ENCODE results near the gene RNASE11.
"Not testable (repeated sequence)": the region's sequence is repeated elsewhere in the genome, so short reads cannot be mapped to it uniquely, and the experiment has no call there.

The RNASE11 gene

GRCh38 chr14:20587489-20588154 lies at the start of gene RNASE11:
RNASE11 (minus strand) TSS chr14:20588001.
- DNase-seq (ENCODE audit: low read depth) = no peak

DNA sequence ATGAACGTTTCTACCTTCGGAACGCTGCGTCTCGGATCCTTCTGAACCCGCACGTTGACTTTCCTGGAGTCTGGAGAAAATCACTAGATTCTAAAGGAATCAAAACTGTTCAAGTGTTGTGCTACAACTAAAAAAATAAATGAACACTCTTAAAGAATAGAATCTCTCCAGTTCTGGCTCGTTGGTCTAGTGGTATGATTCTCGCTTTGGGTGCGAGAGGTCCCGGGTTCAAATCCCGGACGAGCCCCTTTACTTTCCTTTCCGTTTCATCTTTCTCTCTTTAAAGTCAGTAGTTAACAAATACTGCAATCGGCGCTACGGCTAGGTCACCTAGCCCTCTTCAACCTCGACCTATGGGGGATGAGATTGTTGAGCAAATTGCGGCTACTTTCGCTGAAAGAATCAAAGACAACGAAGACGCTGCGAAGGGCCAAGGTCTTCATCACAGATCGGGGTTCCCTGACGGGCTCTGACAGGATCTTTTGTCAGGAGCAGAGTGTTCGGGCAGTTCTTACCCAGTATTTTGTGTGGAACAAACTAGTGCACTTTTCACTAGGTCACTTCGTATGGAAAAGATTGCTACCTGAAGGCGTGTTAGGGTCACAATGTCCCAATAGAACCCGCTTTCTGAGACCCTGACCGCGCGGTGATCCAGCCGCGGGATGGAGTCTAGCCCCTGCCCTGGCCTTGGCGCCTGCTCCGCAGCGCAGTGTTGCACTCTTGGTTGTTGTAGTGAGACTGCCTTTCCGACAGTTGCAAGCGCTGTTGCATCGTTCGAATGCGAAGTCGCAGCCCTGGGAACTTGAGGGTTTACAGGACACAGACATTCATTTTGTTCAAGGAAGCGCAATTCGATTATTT lies 45.3 kb upstream of the RNASE11 start:
- peak; percentile 79 for DNase-seq (ENCODE audit: low read depth)

DNA sequence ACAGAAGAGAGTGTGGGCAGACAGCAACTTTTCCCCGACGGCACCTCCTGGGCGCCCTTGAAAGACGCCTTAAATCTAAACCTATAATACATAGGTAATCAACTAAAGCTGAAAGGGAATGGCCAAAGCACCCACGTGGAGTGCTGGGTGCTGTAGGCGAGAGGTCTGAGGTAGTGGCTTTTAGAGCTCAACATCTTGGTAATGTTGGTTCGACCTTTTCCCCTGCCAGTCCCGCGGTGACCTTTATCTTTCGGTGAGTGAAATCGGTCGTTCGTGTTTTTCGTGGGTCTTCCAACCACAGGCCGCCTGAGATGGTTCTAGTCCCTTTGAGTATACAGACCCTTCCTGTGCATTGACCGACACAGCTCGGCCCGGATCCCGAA lies 44.6 kb upstream of the RNASE11 start:
- no peak for DNase-seq (ENCODE audit: low read depth)

GRCh38 chr14:20631880-20632389 lies 44.1 kb upstream of the RNASE11 start:
- peak; percentile 69 for DNase-seq (ENCODE audit: low read depth)

DNA sequence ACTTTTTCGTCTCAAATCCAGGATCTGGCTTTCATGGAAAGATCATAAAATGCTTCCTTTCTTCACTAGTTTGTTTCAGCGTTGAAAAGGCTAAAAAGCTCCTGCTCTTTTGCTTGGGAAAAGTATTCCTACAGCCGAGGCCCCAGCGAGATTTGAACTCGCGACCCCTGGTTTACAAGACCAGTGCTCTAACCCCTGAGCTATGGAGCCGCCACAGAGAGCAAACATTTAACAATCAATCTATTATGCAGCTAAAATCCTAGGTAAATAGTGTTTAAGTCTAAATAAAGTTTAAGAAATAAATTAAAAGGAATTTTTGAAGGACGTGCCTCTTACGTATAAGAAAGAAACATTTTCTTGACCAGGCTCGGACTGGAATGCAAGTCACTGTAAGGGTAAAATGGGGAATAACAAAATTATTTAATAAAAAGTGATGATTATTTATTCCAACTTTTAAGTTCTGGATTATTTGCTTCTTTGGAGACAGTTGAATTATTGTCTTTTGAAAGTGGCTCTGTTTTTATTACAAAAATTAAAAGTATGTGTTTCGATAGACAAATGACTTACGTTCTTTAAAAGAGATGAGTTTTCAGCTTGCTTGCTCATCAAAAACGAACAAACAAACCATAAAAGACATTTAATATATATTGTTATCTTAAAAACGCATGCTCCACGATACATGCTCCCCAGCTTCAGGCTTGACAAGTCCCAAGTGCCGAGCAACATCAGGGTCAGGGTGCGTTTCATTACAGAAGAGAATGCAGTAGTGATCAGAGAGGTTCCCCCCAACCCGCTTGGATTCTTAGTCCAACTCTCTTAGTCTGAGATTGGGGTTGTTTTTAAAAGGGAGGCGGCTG lies 43.5 kb upstream of the RNASE11 start:
- peak; percentile 60 for DNase-seq (ENCODE audit: low read depth)

- peak; percentile 18 for DNase-seq (ENCODE audit: low read depth)
These were observed 42.7 kb upstream of the RNASE11 start for GRCh38 chr14:20630340-20631022.

DNA sequence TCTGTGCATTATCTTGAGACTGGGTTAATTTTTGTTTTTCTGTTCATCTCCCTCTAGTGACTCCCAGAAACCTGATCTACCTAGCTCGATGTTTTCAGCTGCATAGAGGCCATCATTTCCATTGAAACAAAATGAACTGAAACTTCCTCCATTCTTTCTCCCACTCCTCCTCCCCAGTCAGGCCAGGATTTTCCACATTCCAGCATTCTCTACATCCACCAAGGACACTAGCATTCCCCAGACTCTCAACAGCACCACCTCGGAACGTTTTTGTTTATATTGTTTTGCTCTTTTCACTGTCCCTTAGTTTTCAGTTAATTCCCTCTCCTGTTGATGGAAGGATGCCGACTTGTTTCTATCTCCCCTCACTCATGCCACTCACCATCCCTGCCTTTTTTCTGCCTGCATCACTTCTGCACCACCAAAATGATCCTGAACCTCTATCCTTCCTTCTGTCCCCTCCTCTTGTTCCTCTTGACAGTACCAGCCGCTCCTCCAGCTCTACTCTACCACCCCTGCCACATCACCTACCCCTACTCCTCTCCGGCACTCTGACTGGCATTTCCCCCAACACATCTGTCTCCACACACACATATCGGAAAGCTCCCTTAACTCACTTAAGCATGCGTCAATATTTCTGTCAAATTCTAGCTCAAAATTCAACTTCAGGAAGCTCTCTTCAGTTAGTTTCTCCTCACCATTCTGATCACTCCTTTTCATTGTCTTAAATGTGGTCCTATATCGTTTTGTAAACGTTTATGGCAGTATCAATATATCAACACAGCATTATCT lies 40.5 kb upstream of the RNASE11 start:
- DNase-seq (ENCODE audit: low read depth) = no peak

GRCh38 chr14:20627346-20628027 lies 39.7 kb upstream of the RNASE11 start:
- no peak for DNase-seq (ENCODE audit: low read depth)

DNA sequence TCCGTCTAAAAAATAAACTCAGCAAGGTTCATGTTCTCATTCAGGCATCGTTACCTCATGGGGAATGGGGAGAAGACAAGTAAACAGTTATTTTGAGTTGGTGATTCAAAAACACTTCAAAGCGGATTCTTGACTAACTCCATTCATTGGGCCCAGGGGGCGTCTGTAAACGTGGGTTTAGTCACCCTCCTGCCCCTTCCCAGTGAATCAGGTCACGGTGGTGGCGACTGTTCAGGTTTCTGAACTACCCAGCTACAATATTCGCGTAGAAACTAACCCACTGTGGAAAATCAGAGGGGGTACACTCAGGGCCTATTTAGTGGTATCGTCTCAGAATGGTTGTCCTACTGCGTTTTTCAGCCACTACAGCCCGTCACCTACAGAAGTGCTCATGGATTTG lies 38.5 kb upstream of the RNASE11 start:
- no peak for DNase-seq (ENCODE audit: low read depth)

GRCh38 chr14:20624495-20625070 lies 36.8 kb upstream of the RNASE11 start:
- DNase-seq (ENCODE audit: low read depth) = peak; percentile 52

- DNase-seq (ENCODE audit: low read depth) = no peak
These were observed 36.0 kb upstream of the RNASE11 start for GRCh38 chr14:20623798-20624197.

GRCh38 chr14:20622816-20623291 lies 35.1 kb upstream of the RNASE11 start:
- no peak for DNase-seq (ENCODE audit: low read depth)

DNA sequence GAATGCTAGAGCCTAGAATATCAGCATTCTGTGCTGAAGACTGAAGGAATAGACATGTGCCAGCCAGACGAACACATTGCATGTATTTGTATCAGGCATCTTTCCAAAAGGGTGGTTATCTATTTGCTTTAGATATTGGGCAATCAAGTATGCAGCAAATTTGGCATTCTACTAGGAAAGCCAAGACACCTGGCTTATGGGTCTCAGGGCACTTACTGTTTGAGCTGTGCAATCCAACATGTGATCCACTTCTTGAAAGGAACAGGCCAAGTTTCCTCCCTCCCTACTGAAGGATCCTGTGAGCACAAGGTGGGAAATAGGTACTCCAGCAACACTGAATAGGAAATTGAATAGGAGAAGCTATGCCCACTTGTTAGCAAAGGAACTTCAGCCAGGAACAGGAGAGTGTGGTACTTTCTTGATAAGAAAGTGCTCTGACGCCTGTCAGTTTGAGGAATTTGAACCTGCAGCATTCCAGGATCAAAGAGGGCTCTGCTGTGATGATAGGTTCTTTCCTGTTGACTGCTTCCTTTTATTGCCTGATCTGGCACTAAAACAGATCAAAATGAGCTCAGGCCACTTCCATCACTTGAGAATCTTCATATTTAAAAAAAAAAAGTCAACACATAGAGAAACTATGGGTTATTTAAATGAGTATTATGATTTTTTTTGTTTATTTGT lies 33.1 kb upstream of the RNASE11 start:
- DNase-seq (ENCODE audit: low read depth) = no peak

- not testable (repeated sequence) for DNase-seq (ENCODE audit: low read depth)
These were observed 31.9 kb upstream of the RNASE11 start for GRCh38 chr14:20619688-20620087.

DNA sequence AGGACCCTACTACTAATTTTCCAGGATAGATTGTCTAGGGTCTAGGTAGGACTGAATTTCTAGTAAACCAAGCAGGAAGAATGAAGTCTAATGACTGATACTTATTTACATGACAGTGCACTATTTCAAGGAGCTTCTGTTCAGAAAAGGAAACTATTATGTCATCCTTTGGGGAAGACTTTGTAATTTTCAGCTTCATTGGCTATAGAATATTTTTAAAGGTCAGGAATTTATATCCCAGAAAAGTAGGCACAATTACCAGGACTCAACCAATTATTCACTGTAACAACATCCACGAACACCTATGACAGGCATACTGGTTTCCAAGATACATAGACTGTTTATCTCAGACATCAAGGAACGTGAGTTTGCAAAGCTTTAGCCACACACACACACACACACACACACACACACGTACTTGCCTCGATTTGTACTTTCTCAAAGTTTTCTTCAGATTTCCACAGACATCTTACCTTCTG lies 30.5 kb upstream of the RNASE11 start:
- no peak for DNase-seq (ENCODE audit: low read depth)

- DNase-seq (ENCODE audit: low read depth) = no peak
These were observed 29.6 kb upstream of the RNASE11 start for GRCh38 chr14:20617138-20618003.

- DNase-seq (ENCODE audit: low read depth) = no peak
These were observed 28.2 kb upstream of the RNASE11 start for GRCh38 chr14:20615996-20616395.

All from EH (cell line).